ENCODE results near the gene ST8SIA6. TPM values are rescaled to one million over a fixed set of nuclear protein-coding genes. Genes with fewer than 3 reads are reported as not detected.

Gene ST8SIA6
- total RNA-seq, 4 donors from 2014 or later = 0.45 to 5.6 (median 1.5) TPM

GRCh38 chr10:17418249-17418648 is 36.1 kb downstream of the ST8SIA6 start:
- no peaks in the 10 kb centered on the region for H3K4me1 ChIP-seq
- TF ChIP-seq CTCF (IDR thresholded peaks at IDR 0.05) = no peak
- TF ChIP-seq POLR2A (IDR thresholded peaks at IDR 0.05) = no peak
- no peak overlapping the region for H3K4me3 ChIP-seq (replicated peaks in 1 of 3)
- WGBS, 2 donors = 68 to 73% methylated on average over 2 of the region's 2 CpGs
- intact Hi-C loops (cut with DNase I) = no loop called here
- no peak for DNase-seq
- H3K36me3 ChIP-seq = no peaks in the 10 kb centered on the region
- no peaks in the 10 kb centered on the region for H3K27me3 ChIP-seq
- H3K27ac ChIP-seq = no peak overlapping the region
- H3K9me3 ChIP-seq = no peaks in the 10 kb centered on the region

GRCh38 chr10:17416442-17417211 is 37.8 kb downstream of the ST8SIA6 start:
- TF ChIP-seq POLR2A (IDR thresholded peaks at IDR 0.05) (no peak), CTCF (IDR thresholded peaks at IDR 0.05) (no peak)
- Histone ChIP-seq H3K4me3 (replicated peaks in 1 of 3) (no peak overlapping the region), H3K9me3 (no peaks in the 10 kb centered on the region), H3K36me3 (no peaks in the 10 kb centered on the region), H3K27me3 (no peaks in the 10 kb centered on the region), H3K4me1 (no peaks in the 10 kb centered on the region), H3K27ac (no peak overlapping the region)
- no peak for DNase-seq
- WGBS, 2 donors = 83 to 91% methylated on average over 8 of the region's 8 CpGs
- intact Hi-C loops (cut with DNase I) = no loop called here

- Histone ChIP-seq H3K27me3 (no peaks in the 10 kb centered on the region), H3K4me3 (replicated peaks in 1 of 3) (no peak overlapping the region), H3K27ac (no peak overlapping the region), H3K9me3 (no peaks in the 10 kb centered on the region), H3K4me1 (no peaks in the 10 kb centered on the region), H3K36me3 (no peaks in the 10 kb centered on the region)
- no peak for DNase-seq
- WGBS, 2 donors = 85 to 87% methylated on average over 3 of the region's 3 CpGs
- TF ChIP-seq POLR2A (IDR thresholded peaks at IDR 0.05) (no peak), CTCF (IDR thresholded peaks at IDR 0.05) (no peak)
- intact Hi-C loops (cut with DNase I) = no loop called here
Observed at GRCh38 chr10:17415046-17415658, 39.2 kb downstream of the ST8SIA6 start.

- H3K4me3 ChIP-seq (replicated peaks in 1 of 3) = no peak overlapping the region
- no peaks in the 10 kb centered on the region for H3K4me1 ChIP-seq
- H3K27ac ChIP-seq = no peak overlapping the region
- no peaks in the 10 kb centered on the region for H3K27me3 ChIP-seq
- TF ChIP-seq CTCF (IDR thresholded peaks at IDR 0.05) = no peak
- no peak for TF ChIP-seq POLR2A (IDR thresholded peaks at IDR 0.05)
- no peaks in the 10 kb centered on the region for H3K9me3 ChIP-seq
- intact Hi-C loops (cut with DNase I) = no loop called here
- no peaks in the 10 kb centered on the region for H3K36me3 ChIP-seq
- DNase-seq = no peak
- WGBS, 2 donors = 89 to 91% methylated on average over 1 of the region's 1 CpG
Observed at GRCh38 chr10:17414484-17414883, 39.9 kb downstream of the ST8SIA6 start.

GRCh38 chr10:17413876-17414275 is 40.5 kb downstream of the ST8SIA6 start:
- Histone ChIP-seq H3K27ac (no peak overlapping the region), H3K27me3 (no peaks in the 10 kb centered on the region), H3K36me3 (no peaks in the 10 kb centered on the region), H3K4me3 (replicated peaks in 1 of 3) (no peak overlapping the region), H3K9me3 (no peaks in the 10 kb centered on the region), H3K4me1 (no peaks in the 10 kb centered on the region)
- DNase-seq = no peak
- TF ChIP-seq POLR2A (IDR thresholded peaks at IDR 0.05) (no peak), CTCF (IDR thresholded peaks at IDR 0.05) (no peak)
- intact Hi-C loops (cut with DNase I) = no loop called here
- WGBS, 2 donors = 97 to 100% methylated on average over 2 of the region's 2 CpGs
